Glomerular visceral epithelial cell (primary cell): ENCODE measurements around the gene YOD1.
"Not testable (repeated sequence)": the region's sequence is repeated elsewhere in the genome, so short reads cannot be mapped to it uniquely, and the experiment has no call there.

Source experiments
- DNase-seq: peaks from one replicate; pipeline ENCODE4 v3.0.0-alpha.2; 2016; ENCODE audit errors: extremely low spot score

The YOD1 gene

DNA sequence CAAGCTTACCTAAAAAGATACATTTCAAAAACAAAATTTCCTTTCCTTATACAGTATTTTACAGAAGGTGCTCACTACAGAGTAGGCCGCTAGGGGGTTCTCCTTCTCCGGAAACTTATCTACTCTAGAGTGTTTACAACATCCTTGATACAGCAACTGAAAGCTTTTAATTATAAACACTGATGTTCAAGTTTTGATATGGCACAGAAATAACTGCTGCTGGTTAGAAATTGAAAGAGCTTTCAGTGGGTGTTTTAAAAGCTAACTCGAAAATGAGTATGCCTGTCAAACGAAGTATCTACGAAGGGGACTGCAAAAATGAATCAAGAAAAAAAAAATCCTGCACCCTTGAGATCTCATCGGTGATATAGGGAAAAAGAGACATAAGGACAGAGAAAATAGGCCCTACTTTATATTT, 1.0 kb downstream of the YOD1 start:
- DNase-seq = peak; percentile 41

DNA sequence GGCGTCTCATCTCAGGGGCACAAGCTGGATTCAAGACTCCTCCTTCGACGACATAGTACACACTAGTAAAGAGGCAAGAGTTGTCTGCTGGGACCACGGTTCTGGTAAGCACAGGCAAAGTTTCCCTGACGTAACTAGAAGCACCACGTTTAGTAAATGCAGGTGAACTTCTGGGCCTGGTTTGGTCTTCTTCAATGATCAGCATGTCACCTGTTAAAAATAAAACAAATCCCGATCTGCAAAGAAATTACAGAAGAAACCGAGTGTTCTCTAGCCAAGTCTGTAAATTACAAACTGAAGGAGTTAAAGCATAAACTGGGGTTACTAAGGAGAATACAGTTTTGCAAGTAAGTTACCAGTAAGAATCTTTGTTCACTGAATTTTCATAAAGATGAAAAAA, 1.5 kb downstream of the YOD1 start:
- DNase-seq = no peak

DNA sequence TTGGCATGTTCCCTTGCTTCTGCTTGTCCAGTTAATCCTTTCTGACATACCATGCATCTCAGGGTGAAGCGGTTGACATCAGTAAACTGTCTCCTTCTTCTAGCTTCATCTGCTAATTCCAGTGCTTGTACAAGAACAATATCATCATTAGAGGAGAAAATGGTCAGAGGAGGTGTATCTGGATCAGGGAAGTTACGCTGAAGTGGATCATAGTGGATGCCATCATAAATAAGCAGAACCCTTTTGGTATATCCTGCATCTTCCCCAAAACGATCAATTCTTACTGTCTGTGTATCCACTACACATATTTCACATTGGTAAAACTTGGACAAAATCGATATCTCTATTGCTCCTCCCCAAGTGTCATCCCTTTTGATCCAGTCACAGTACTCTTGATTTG, 2.0 kb downstream of the YOD1 start:
- no peak for DNase-seq

DNA sequence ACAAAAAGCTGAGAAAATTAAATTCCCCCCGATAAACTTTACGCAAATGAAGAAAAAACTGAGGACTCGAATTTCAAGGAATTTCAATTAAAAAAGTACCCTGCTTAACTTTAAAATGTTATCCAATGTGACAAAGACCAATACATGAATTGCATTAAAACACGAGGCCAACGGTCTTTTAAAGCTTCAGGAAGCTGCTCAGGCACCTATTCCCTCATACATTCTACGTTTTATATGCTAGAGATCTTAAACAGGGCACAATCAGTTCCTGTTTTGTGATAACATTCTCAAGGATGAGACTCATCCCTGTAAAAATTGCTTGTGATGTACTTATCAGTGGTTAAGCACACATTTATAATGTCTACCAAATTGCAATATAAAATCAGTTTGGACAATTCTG, 3.0 kb downstream of the YOD1 start:
- no peak for DNase-seq

DNA sequence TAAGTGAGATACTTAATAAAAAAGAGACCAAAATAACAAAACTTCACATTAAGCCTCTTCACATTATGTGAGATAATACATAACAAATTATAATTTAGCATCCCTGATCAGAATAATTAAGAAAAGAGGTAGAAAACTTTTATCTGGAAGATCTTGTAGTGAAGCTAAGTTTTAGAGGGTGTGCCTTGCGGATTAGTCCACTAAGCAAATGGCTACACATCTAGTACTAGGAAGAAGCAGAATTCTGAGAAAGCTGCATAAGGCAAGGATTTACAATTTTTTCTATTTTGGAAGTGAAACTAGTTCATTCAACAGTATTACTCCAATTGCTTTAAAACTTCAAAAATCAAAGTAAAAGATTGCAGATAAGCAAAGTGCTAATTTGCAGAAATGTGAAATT, 3.5 kb downstream of the YOD1 start:
- no peak for DNase-seq

DNA sequence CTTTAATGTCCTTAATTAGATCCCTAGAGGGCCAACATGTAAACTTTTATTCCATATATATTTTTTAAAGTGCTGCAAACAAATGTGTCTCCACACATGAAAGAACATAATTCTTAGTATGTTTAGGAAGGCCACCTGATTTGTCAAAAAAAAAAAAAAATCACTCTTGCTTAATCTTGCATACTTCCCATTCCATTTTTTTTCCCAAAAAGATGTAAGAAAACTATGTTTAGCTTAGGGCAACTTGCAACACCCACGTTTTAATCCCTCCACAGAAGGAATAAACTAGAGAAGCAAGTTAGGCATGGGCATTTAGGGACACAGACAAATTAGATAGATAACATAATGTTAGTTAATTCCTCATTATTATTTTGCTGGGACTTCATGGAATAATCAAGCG, 5.6 kb downstream of the YOD1 start:
- DNase-seq = no peak

DNA sequence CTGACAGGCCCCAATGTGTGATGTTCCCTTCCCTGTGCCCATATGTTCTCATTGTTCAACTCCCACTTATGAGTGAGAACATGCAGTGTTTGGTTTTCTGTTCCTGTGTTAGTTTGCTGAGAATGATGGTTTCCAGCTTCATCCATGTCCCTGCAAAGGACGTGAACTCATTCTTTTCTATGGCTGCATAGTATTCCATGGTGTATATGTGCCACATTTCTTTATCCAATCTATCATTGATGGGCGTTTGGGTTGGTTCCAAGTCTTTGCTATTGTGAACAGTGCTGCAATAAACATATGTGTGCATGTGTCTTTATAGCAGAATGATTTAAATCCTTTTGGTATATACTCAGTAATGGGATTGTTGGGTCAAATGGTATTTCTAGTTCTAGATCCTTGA, 9.6 kb downstream of the YOD1 start:
- DNase-seq = not testable (repeated sequence)

DNA sequence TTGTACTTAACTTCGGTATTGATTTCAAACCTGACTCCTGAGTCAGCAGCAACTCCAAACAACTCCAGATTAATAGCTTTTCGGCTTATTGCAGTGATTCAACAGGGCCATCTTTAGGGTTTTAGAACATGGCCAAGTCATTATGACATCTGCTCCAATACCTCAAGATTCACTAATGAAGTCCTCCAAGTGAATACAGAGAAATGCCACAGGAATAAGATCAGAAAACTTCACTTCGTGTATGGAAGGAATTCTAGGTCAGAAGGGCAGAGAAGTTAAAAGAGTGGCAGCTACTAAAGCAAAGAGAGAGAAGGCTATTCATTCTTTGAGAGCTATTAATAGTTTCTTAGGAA, 10.9 kb downstream of the YOD1 start:
- DNase-seq = no peak

DNA sequence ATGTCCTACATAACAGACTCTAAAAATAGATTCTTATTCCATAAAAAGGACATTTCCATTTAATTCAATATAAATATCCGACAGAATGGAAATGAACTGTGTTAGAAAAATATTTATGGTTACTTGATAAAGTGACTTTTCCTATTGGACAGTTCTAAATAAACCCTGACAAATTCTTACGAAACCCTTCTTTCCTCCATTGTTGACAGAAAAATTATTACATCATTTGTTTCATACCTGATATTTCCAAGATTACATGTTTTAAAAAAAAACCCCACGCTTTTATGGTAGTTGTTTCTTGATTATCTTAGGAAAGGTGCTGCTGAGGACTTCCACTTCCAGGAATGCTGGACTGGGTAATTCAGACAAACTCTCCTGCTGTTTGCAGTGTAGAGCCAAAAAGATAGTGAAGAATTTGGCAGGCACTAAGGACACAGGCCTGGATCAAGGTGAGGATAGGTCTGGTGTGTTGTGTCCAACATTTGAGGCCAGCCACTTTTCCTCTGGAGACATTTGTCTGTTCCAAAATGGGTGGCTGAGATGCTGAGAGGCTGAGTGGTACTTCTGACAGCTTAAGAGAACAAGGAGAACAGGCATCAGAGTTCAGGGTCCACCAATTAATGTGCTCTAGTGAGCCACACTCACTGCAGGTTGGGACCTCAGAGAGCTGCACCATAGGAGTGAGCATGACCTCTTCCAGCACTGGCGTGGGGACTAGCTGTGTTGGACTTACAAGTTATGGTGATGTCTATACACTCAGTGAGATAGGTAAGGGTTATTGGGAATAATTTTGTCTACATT, 11.4 kb downstream of the YOD1 start:
- DNase-seq = no peak

DNA sequence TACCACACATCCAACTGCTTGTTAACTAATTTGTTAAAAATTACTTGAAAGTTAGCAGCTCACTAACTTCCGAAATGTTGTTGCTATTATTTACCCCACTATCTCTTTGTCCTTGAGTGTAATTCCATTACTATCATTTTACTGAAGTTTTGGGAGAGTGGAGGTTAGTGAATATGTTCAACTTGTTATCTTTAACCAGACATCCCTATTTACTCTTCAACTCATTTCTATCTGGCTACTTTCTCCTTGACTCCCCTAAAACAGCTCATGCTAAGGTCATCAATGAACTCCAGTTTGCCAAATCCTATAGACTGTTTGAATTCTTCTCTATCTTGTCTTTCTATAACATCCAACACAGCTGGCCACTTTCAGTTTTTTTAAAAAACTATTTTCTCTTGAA, 14.1 kb downstream of the YOD1 start:
- DNase-seq = no peak

DNA sequence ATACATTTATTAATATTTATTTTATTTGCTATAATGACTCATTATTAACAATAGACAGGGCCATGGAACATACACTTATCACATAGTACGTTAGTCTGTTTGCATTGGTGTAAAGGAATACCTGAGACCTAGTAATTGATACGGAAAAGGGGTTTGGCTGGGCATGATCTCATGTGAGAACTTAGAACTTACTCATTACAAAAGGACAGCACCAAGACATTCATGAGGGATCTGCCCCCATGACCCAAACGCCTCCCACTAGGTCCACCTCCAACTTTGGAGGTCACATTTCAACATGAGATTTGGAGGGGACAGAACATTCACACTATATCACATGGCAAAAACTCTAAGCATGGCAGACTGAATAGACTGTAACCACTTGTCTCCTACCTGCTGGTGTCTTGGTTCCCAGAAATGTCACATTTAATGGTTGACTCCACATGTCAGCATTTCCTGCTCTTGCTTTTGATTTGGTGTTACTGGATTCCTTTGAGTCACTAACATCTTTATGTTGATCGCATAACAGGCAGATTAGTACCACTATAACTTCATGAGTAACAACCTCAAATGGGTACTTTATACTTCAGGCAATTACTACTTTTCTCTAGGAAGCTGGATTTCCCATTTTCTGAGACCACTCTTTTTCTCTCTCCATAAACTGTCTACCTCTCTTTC, 15.0 kb downstream of the YOD1 start:
- no peak for DNase-seq

DNA sequence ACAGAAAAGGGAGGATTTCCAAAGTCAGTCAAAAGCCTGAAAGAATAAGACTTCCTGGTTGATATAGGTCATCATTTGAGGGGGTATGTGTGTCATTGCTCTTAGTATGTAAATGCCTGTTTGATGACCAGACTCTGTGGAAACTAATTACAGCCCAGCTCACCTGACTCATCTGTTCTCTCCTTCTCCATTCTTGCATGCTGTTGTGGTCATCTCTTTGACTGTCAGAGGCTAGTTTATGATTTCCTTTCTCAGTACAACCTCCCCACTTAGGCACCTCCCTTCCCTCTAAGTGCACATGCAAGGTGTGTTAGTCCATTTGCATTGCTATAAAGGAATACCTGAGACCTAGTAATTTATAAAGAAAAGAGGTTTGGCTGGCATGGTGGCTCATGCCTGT, 16.0 kb downstream of the YOD1 start:
- DNase-seq = peak; percentile 86

DNA sequence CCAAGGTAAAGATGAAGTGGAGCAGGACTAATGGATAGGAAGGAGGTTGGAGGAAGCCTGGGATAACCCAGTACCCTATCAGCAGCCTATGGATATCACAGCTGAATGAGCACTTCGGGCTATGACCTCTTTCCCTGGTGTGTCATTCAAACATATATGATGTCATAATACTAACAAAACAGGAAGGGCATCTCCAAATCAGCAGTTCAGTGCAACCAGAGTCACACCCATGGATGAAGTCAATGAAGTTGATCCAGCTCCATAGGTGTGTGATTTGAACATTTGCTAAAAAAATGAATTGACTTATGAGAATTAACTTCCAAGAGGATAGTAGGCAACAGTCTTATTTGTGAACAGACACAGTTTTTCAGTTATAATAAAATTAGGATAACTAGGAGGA, 16.8 kb downstream of the YOD1 start:
- no peak for DNase-seq

DNA sequence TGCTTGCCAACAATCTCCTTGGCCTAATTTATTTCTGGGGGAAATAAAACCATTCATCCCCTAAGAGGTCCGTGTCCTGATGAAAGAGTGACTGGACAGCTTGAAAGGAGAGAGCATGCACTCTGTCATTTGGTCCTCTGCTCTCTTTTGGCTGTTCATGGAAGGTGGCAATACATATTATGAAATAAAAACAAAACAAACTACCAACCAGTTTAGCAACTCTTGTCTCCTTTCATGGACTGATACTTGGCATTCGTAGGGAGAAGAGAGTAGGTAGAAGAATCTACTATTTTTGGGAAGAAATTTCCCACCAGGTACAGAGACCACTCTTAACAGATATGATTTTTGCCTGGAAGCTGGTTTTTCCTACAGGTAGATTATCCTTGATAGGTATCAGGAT, 17.7 kb downstream of the YOD1 start:
- no peak for DNase-seq

DNA sequence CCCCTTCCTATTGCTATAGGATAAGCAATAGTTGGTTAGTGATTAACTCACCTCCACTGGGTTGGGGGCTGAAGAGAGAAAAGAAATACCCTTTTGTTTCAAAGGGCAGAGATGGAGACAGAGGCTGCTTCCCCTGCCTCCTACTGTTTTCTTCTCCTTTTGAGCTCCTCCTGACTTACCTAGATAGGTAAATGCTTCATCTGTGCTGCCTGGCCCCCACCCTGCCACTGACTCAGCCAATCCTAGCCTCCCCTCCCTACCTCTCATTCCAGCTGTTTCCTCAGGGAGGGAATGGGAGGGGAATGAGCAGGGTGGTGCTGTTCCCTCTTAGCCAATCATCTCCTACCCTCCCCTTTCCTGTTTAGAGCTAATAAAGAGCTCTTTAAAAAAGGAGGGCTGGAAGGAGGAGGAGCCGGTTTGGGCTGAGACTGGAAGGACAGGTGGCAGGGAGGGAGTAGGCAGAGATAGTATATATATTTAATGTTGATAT, 18.4 kb downstream of the YOD1 start, which contains the start of gene C1orf116:
Gene C1orf116 (minus strand): TSS at position 229 of the 490 bp plus-strand sequence. CDS start 5,158 bp downstream, outside the sequence.
- no peak for DNase-seq

DNA sequence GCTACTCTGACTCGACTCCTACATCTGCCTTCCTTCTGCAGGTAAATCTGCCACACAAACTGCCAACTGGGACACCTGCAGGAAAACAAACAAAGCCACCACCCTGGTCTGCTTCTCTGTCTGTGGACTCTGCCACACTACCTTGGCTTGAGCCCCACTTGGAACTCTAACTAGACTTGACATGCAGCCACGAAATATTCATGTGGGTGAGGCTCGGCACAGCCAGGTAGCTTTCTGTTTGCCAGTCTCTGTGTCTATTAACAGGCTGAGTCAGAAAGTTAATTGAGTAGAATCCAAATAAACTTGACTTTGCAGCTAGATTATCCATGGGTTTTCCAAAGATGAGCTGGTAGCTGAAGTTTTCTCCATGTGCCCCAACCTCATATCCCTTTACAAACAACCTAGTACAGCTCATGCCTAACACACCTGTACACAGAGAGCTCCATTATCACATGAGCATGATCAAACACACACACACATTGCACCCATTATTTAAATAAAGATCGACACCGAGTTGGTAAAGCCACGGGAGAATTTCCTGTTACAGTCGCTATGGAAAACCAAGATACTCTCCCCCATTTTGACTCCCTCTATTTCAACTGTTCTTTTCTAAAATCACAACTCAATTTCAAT, 19.3 kb downstream of the YOD1 start:
- no peak for DNase-seq

DNA sequence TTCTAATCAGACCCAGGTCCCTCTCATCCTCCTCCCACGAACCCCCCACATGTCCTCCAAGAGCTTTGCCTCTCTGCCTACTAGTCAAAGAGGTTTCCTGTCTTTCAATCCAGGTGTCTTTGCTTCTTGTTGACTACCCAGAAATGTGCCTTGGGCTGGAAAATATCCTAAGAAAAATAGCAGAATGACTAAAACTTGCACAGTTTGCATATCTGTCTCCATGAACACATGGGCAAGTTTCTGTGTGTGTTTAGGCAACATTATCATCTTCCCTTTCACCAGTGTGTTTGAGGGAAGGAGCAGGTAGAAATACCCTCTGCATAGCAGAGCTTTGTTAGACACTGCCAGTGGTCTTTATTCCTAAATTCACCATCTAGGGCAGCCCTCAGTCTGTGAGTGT, 20.0 kb downstream of the YOD1 start:
- no peak for DNase-seq

DNA sequence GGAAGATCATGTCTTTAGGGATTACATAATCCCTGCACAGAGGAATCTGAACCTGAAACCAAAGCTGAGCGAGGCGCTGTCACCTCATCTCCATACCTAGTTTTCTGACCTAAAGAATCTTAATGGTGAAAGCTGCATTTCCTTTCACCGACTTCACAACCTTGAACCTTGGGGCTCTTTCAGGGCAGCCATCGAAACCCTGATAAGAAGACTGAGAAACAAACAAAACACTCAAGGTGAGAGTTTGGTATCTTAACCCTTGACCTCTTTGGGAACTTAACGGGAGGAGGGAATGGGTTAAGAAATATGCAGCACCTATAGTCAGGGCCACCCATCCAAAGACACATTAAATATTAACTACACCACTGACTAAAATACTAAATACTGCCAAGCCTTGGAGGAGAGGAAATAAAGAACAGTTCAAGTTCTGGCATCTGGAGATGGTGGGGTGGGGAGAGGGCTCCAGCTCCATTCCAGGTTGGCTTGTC, 20.4 kb downstream of the YOD1 start:
- DNase-seq = no peak

DNA sequence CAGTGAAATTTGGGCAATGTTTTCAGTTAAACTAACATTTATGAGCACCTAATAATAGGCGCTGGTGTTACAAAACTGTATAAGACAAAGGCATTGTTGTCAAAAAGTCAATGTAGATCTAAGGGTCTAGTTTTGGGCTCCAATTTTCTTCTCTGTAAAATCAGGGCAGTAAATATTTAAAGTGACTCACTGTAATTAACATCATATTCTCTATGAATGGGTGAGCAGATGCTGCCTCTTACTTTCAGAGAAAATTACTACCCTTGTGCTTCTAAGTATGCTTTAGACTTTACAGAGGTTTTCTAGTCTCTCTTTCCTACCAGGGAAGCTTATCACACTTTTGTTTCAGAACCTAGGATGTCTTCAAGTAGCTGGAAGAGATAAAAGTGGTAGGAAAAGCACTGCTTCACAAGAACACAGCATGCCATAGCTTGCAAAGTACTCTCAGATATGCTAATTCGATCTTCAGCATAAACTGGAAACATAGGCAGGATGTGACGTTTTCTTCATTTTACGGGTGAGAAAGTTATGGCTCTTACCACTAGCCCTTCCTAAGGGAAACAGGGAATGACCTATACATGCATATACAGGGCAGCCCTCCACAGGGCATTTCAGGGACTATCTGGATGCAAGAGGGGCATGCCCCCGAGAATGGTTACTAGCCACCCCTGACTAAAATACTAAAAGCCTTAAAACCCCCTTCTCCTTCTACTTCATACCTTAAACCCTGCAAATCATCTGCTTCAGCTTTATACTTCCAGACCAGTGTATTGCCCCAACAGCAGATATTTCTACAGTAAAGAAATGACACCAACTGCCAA, 21.1 kb downstream of the YOD1 start:
- no peak for DNase-seq

DNA sequence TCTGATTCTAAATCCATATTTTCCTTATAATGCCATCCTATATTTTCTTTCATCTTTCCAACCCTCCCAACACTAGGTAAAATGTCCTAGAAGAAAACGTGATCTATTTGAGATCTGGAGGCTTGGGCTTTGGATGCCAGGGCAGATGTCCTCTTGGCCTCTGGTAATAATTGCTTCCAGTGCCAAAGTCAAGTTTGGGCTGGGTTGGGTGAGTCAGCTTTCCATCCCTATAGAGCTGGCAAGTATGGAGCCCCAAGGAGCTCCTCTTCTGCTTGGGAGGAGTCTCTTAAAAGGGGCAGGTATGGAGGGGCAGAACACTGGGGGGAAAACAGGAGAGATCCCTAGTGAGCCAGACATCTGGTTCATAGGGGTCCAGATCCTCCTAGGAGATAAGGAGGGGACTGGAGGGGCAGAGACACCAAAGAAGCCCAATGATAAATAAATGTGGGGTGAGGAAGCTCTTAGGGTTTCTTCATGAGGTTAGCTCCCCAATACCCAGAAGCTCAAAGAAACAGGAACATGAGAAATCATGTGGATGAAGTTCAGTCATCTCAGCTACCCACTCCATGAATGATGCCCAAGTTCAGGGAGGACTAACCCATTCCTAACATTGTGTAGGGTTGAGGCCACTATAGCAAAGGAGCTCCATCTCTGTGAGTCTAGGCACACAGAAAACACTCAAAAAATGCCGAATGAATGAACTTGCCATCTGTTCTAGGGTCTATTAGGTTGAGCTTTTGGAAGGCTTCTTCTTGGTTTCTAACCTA, 21.9 kb downstream of the YOD1 start:
- no peak for DNase-seq

DNA sequence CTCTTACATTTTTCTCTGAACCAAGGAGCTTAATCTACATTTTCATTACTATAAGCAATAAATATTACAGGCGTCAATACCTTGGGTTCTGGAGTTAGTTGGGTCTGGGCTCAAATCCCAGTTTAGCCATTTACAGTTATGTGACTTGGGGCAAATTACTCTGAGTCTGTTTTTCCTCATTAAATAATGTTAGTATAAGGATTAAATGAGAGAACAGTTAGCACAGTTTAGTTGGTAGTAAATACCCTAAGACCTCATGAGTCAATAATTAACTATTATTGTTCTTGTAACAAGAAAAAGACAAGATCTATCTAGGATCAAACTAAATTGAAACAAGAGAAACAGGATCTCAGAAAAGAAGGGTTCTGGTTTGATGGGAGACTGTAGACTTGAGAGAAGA, 23.1 kb downstream of the YOD1 start:
- no peak for DNase-seq
